IPS DF 6.9 (cell line): ENCODE results near the gene SPOCK2.

Experiments used
- DNase-seq: peaks from one replicate; pipeline ENCODE4 v3.0.0-alpha.2; 2013; ENCODE audit warnings: low read depth, low spot score
- H3K27ac ChIP-seq: one replicate; pipeline ENCODE4 v1.5.1; 2013; ENCODE audit warnings: low read length, control low read depth
- H3K27me3 ChIP-seq: 2 replicates; pipeline ENCODE4 v1.6.1; 2013; ENCODE audit warnings: mild to moderate bottlenecking, low read length; ENCODE audit not compliant: control insufficient read depth, insufficient read depth
- H3K36me3 ChIP-seq: 2 replicates; pipeline ENCODE4 v1.6.1; 2013; ENCODE audit warnings: low read length; ENCODE audit not compliant: control insufficient read depth, insufficient read depth
- H3K4me1 ChIP-seq: 2 replicates; pipeline ENCODE4 v1.6.1; 2013; ENCODE audit warnings: low read length; ENCODE audit not compliant: control insufficient read depth, insufficient read depth
- H3K4me3 ChIP-seq: 2 replicates; pipeline ENCODE4 v1.5.1; 2013; ENCODE audit warnings: mild to moderate bottlenecking, low read length
- H3K9me3 ChIP-seq: 2 replicates; pipeline ENCODE4 v1.6.1; 2013; ENCODE audit warnings: low read length, inconsistent platforms; ENCODE audit not compliant: control insufficient read depth, insufficient read depth
- WGBS: extraction: QIAGEN DNeasy Blood & Tissue Kit; methylation state at CpG from one replicate; pipeline ENCODE4 v1.1.7; 2013; ENCODE audit warnings: mixed read lengths, missing lambda C conversion rate; ENCODE audit not compliant: insufficient read length, insufficient coverage; 5-methylcytosine and 5-hydroxymethylcytosine counted together

The SPOCK2 gene

GRCh38 chr10:72009051-72009424, 79.3 kb downstream of the SPOCK2 start:
- Histone ChIP-seq H3K27me3 (no peaks in the 10 kb centered on the region), H3K4me3 (no peak overlapping the region), H3K4me1 (no peaks in the 10 kb centered on the region), H3K9me3 (no peaks in the 10 kb centered on the region), H3K36me3 (no peaks in the 10 kb centered on the region; the same call in 1 of the 2 replicates), H3K27ac (no peak overlapping the region)
- DNase-seq: no peak
- WGBS: no CpG with 5 or more reads among the region's 9 CpGs
